WTC11 (cell line): Measurements from ENCODE around the gene ABCD3. TPM values are rescaled to one million over a fixed set of nuclear protein-coding genes. Genes with fewer than 3 reads are reported as not detected.

Experiments
- ATAC-seq: fragments of 200-7000 bp; cut with Tn5 transposase; 2 replicates; pipeline ENCODE4 v1.10.0; 2021; ENCODE audit warnings: mild to moderate bottlenecking, moderate library complexity
- CTCF ChIA-PET: fragments of 300-600 bp; sonication (Branson Sonifier 250); formaldehyde crosslinking; loops from one replicate; lab custom pipeline; 2021; ENCODE audit warnings: antibody characterized with exemption; lab: Charles Lee
- POLR2A ChIA-PET: fragments of 350-600 bp; sonication (Branson Sonifier 250); formaldehyde crosslinking; loops from one replicate; lab custom pipeline; 2021; ENCODE audit warnings: antibody characterized with exemption; lab: Charles Lee
- DNase-seq: peaks from one replicate; pipeline ENCODE4 v3.0.0; 2021; ENCODE audit warnings: low spot score
- H3K27ac Mint-ChIP-seq: 2 replicates; pipeline ENCODE4 v1.8.0; 2021; ENCODE audit warnings: mixed read lengths
- H3K27me3 Mint-ChIP-seq: 2 replicates; pipeline ENCODE4 v1.8.0; 2021; ENCODE audit warnings: low read depth, mild to moderate bottlenecking, moderate library complexity, mixed read lengths
- H3K36me3 Mint-ChIP-seq: 2 replicates; pipeline ENCODE4 v1.8.0; 2021; ENCODE audit warnings: mixed read lengths
- H3K4me1 Mint-ChIP-seq: 2 replicates; pipeline ENCODE4 v1.8.0; 2022; ENCODE audit warnings: mixed read lengths
- H3K4me3 Mint-ChIP-seq: 2 replicates; pipeline ENCODE4 v1.8.0; 2021; ENCODE audit warnings: mild to moderate bottlenecking, moderate library complexity, mixed read lengths
- H3K9me3 Mint-ChIP-seq: 2 replicates; pipeline ENCODE4 v1.8.0; 2021; ENCODE audit warnings: mixed read lengths
- AR ChIP-seq: fragments of 250-450 bp; sonication (Bioruptor Pico); IDR thresholded peaks from 2 replicates; pipeline ENCODE4 v1.9.0; 2021; ENCODE audit warnings: mild to moderate bottlenecking
- ATF2 ChIP-seq: sonication (generic); formaldehyde crosslinking; IDR thresholded peaks from 2 replicates; pipeline ENCODE4 v1.8.1; 2022; ENCODE audit warnings: low read depth, missing genetic modification reagents, borderline replicate concordance
- CBFB ChIP-seq: sonication (generic); formaldehyde crosslinking; IDR thresholded peaks from 2 replicates; pipeline ENCODE4 v1.8.1; 2022; ENCODE audit warnings: mild to moderate bottlenecking, low read depth, missing genetic modification reagents
- CREM ChIP-seq: sonication (generic); formaldehyde crosslinking; IDR thresholded peaks from 2 replicates; pipeline ENCODE4 v1.8.1; 2022; ENCODE audit warnings: mild to moderate bottlenecking, missing genetic modification reagents, moderate library complexity
- E2F1 ChIP-seq: sonication (generic); formaldehyde crosslinking; IDR thresholded peaks from 2 replicates; pipeline ENCODE4 v1.8.0; 2022; ENCODE audit warnings: mild to moderate bottlenecking, missing genetic modification reagents
- ERG ChIP-seq: fragments of 250-450 bp; sonication (Bioruptor Pico); IDR thresholded peaks from 2 replicates; pipeline ENCODE4 v1.8.0; 2021; ENCODE audit warnings: mild to moderate bottlenecking
- ETV6 ChIP-seq: sonication (generic); formaldehyde crosslinking; IDR thresholded peaks from 2 replicates; pipeline ENCODE4 v1.8.1; 2022; ENCODE audit warnings: mild to moderate bottlenecking, missing genetic modification reagents
- FOXP1 ChIP-seq: sonication (generic); formaldehyde crosslinking; IDR thresholded peaks from 2 replicates; pipeline ENCODE4 v1.8.0; 2022; ENCODE audit warnings: missing genetic modification reagents, mild to moderate bottlenecking, moderate library complexity, borderline replicate concordance
- HMGA2 ChIP-seq: fragments of 250-450 bp; sonication (Bioruptor Pico); IDR thresholded peaks from 2 replicates; pipeline ENCODE4 v1.4.0; 2021; ENCODE audit warnings: mild to moderate bottlenecking, moderate library complexity
- HMGXB4 ChIP-seq: sonication (generic); formaldehyde crosslinking; IDR thresholded peaks from 2 replicates; pipeline ENCODE4 v1.8.1; 2023; ENCODE audit warnings: mild to moderate bottlenecking, moderate library complexity, missing genetic modification reagents
- JAZF1 ChIP-seq: fragments of 250-450 bp; sonication (Bioruptor Pico); IDR thresholded peaks from 2 replicates; pipeline ENCODE4 v1.9.0; 2021; ENCODE audit warnings: moderate library complexity, mild to moderate bottlenecking, inconsistent platforms
- MYBL2 ChIP-seq: sonication (generic); formaldehyde crosslinking; IDR thresholded peaks from 2 replicates; pipeline ENCODE4 v1.8.1; 2023; ENCODE audit warnings: mild to moderate bottlenecking, moderate library complexity, missing genetic modification reagents
- NR1H2 ChIP-seq: sonication (generic); formaldehyde crosslinking; IDR thresholded peaks from 2 replicates; pipeline ENCODE4 v1.9.0; 2021; ENCODE audit warnings: mild to moderate bottlenecking, moderate library complexity, missing genetic modification reagents
- PRDM15 ChIP-seq: sonication (generic); formaldehyde crosslinking; IDR thresholded peaks from 2 replicates; pipeline ENCODE4 v1.8.0; 2022; ENCODE audit warnings: missing genetic modification reagents
- PREB ChIP-seq: sonication (generic); formaldehyde crosslinking; IDR thresholded peaks from 2 replicates; pipeline ENCODE4 v1.8.1; 2022; ENCODE audit warnings: mild to moderate bottlenecking, missing genetic modification reagents, moderate library complexity, borderline replicate concordance
- RELA ChIP-seq: sonication (generic); formaldehyde crosslinking; IDR thresholded peaks from 2 replicates; pipeline ENCODE4 v1.8.1; 2022; ENCODE audit warnings: missing genetic modification reagents, mild to moderate bottlenecking, borderline replicate concordance
- RORB ChIP-seq: fragments of 250-450 bp; sonication (Bioruptor Pico); IDR thresholded peaks from 2 replicates; pipeline ENCODE4 v1.9.0; 2021; ENCODE audit warnings: mild to moderate bottlenecking
- SOX15 ChIP-seq: fragments of 250-450 bp; sonication (Bioruptor Pico); IDR thresholded peaks from 2 replicates; pipeline ENCODE4 v1.9.0; 2021; ENCODE audit warnings: mild to moderate bottlenecking
- ZBTB21 ChIP-seq: sonication (generic); formaldehyde crosslinking; IDR thresholded peaks from 2 replicates; pipeline ENCODE4 v1.8.1; 2023; ENCODE audit warnings: mild to moderate bottlenecking, missing genetic modification reagents, borderline replicate concordance
- ZNF121 ChIP-seq: sonication (generic); formaldehyde crosslinking; IDR thresholded peaks from 2 replicates; pipeline ENCODE4 v1.8.0; 2023; ENCODE audit warnings: missing genetic modification reagents
- ZNF219 ChIP-seq: sonication (generic); formaldehyde crosslinking; IDR thresholded peaks from 2 replicates; pipeline ENCODE4 v1.8.0; 2023; ENCODE audit warnings: missing genetic modification reagents, mild to moderate bottlenecking, borderline replicate concordance
- ZNF416 ChIP-seq: fragments of 250-450 bp; sonication (Bioruptor Pico); IDR thresholded peaks from 2 replicates; pipeline ENCODE4 v1.9.0; 2021; ENCODE audit warnings: mild to moderate bottlenecking, inconsistent platforms
- total RNA-seq: library from RNA; stranded (reverse); gene quantifications from 3 replicates; pipeline ENCODE4 v1.2.3, GENCODE V29; 2021

ABCD3 gene
- total RNA-seq, 1 experiment from 2014 or later = 27.2 TPM

- H3K4me3 Mint-ChIP-seq = no peak overlapping the region
- CTCF ChIA-PET = interaction anchor here (4.0 kb wide), 1 partner anchor 10 kb away, joined by 17 read pairs; no protein-coding TSS in a partner anchor
- ATAC-seq = no peak
- H3K27me3 Mint-ChIP-seq = no peaks in the 10 kb centered on the region
- H3K36me3 Mint-ChIP-seq = peaks cover 6% of the 10 kb centered on the region
- TF ChIP-seq RORB (CRISPR knock-in tag) = no peak
- TF ChIP-seq CREM (CRISPR knock-in tag) = no peak
- no peak for TF ChIP-seq JAZF1 (CRISPR knock-in tag)
- POLR2A ChIA-PET = no interaction called here
- H3K4me1 Mint-ChIP-seq = peaks cover 3% of the 10 kb centered on the region; the same call in 1 of the 2 replicates
- no peak overlapping the region for H3K27ac Mint-ChIP-seq
- H3K9me3 Mint-ChIP-seq = no peaks in the 10 kb centered on the region
- no peak for DNase-seq
Observed at GRCh38 chr1:94471271-94471670, 53.1 kb downstream of the ABCD3 start.

- CTCF ChIA-PET = interaction anchor here (1.0 kb wide), 1 partner anchor 12 kb away, joined by 3 read pairs; no protein-coding TSS in a partner anchor
- TF ChIP-seq ZBTB21 (no peak), CBFB (CRISPR knock-in tag) (no peak), ZNF121 (CRISPR knock-in tag) (no peak), AR (CRISPR knock-in tag) (no peak), ZNF219 (no peak), HMGXB4 (CRISPR knock-in tag) (no peak), FOXP1 (no peak), PREB (no peak), ZNF416 (CRISPR knock-in tag) (no peak), ERG (CRISPR knock-in tag) (no peak), E2F1 (CRISPR knock-in tag) (no peak), RELA (CRISPR knock-in tag) (no peak), NR1H2 (CRISPR knock-in tag) (no peak), HMGA2 (CRISPR knock-in tag) (no peak), ATF2 (no peak), MYBL2 (CRISPR knock-in tag) (no peak), ETV6 (CRISPR knock-in tag) (no peak), SOX15 (CRISPR knock-in tag) (no peak), PRDM15 (CRISPR knock-in tag) (no peak)
Observed at GRCh38 chr1:94475232-94475631, 57.0 kb downstream of the ABCD3 start.

More at GRCh38 chr1:94475232-94475631, 57.0 kb downstream of the ABCD3 start:
- DNase-seq = no peak
- Mint-ChIP-seq H3K4me3 (no peak overlapping the region), H3K36me3 (0 out of 2 replicates have a peak, but pooled peaks cover 2% of the 10 kb centered on the region), H3K27me3 (no peaks in the 10 kb centered on the region), H3K4me1 (peaks cover 3% of the 10 kb centered on the region; the same call in 1 of the 2 replicates), H3K9me3 (no peaks in the 10 kb centered on the region), H3K27ac (no peak overlapping the region)
- POLR2A ChIA-PET = no interaction called here
- no peak for ATAC-seq
